Liver (tissue), 3 donors: Measurements from ENCODE around the gene LAYN.

ENCODE experiments used
- ATF3 ChIP-seq: IDR thresholded peaks from 2 replicates; pipeline ENCODE4 v1.6.1; 2016; ENCODE audit warnings: antibody characterized with exemption
- CTCF ChIP-seq: fragments of 150-350 bp; IDR thresholded peaks from 2 replicates; pipeline ENCODE4 v1.5.1; 2017; ENCODE audit warnings: improper control_type of control experiment, low read depth, low read length; ENCODE audit not compliant: missing input control
- EGR1 ChIP-seq, 2 donors: IDR thresholded peaks; 2 replicates each; pipeline ENCODE4 v1.6.1; 2016 to 2018; ENCODE audit warnings: antibody characterized with exemption in 2 of 2, low read depth in 2 of 2
- GABPA ChIP-seq, 2 donors: IDR thresholded peaks in 1 of 2; conservative IDR thresholded peaks in 1 of 2; 2 replicates each; pipeline ENCODE4 v1.6.1; 2016; ENCODE audit warnings: antibody characterized with exemption in 2 of 2, mild to moderate bottlenecking in 1 of 2, moderate library complexity in 1 of 2
- HNF4A ChIP-seq, 2 donors: conservative IDR thresholded peaks; 2 replicates each; pipeline ENCODE4 v1.6.1; 2016; ENCODE audit warnings: antibody characterized with exemption in 2 of 2, mild to moderate bottlenecking in 2 of 2
- JUND ChIP-seq, 2 donors: IDR thresholded peaks; 2 replicates each; pipeline ENCODE4 v1.6.1; 2016; ENCODE audit warnings: antibody characterized with exemption in 2 of 2
- MAX ChIP-seq: IDR thresholded peaks from 2 replicates; pipeline ENCODE4 v1.6.1; 2016; ENCODE audit warnings: antibody characterized with exemption
- RAD21 ChIP-seq, 2 donors: IDR thresholded peaks; 2 replicates each; pipeline ENCODE4 v1.6.1; 2016; ENCODE audit warnings: antibody characterized with exemption in 2 of 2, mild to moderate bottlenecking in 2 of 2
- REST ChIP-seq: IDR thresholded peaks from 2 replicates; pipeline ENCODE4 v1.6.1; 2016; ENCODE audit warnings: antibody characterized with exemption, mild to moderate bottlenecking
- RXRA ChIP-seq, 2 donors: IDR thresholded peaks; 2 replicates each; pipeline ENCODE4 v1.6.1; 2017 to 2018; ENCODE audit warnings: antibody characterized with exemption in 2 of 2, mild to moderate bottlenecking in 1 of 2
- SP1 ChIP-seq: IDR thresholded peaks from 2 replicates; pipeline ENCODE4 v1.6.1; 2018; ENCODE audit warnings: antibody characterized with exemption, mild to moderate bottlenecking
- TAF1 ChIP-seq: conservative IDR thresholded peaks from 2 replicates; pipeline ENCODE4 v1.6.1; 2016; ENCODE audit warnings: antibody characterized with exemption, mild to moderate bottlenecking
- YY1 ChIP-seq: IDR thresholded peaks from 2 replicates; pipeline ENCODE4 v1.6.1; 2016; ENCODE audit warnings: antibody characterized with exemption, mild to moderate bottlenecking
- ZBTB33 ChIP-seq: IDR thresholded peaks from 2 replicates; pipeline ENCODE4 v1.6.1; 2016; ENCODE audit warnings: antibody characterized with exemption
- donor health status: healthy.
- donor health status: healthy.

DNA sequence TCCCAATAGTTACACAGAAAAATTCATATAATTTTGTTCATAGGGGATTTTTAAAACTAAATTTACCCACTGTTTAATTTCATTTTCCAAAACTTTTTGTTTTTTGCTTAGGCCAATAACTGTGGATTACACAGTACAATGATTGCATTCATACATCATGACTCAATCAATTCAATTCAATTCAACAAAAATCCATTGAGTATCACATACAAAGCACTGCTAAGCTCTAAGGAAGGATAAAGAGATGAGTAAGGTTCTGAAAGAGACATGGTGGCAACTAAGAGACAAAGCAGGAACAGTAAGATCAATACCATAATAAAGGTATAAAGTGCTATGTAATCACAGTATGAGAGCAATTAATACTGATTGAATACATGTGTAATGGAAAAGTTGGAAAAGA, 9.4 kb upstream of the LAYN start:
- no peak for TF ChIP-seq MAX
- TF ChIP-seq CTCF = no peak
- no peak for TF ChIP-seq HNF4A (conservative IDR thresholded peaks at IDR 0.05)
- TF ChIP-seq ZBTB33 = no peak
- TF ChIP-seq REST = no peak
- no peak for TF ChIP-seq SP1
- TF ChIP-seq YY1 = no peak
- TF ChIP-seq ATF3 = no peak
- TF ChIP-seq RAD21 (IDR thresholded peaks at IDR 0.05) = no peak
- TF ChIP-seq EGR1 (IDR thresholded peaks at IDR 0.05; ENCODE audit: low read depth in 2 of 2) = no peak
- TF ChIP-seq TAF1 = no peak
- no peak for TF ChIP-seq JUND (IDR thresholded peaks at IDR 0.05)
- TF ChIP-seq GABPA (IDR thresholded peaks at IDR 0.05 in 1 of 2, conservative IDR thresholded peaks at IDR 0.05 in 1 of 2) = no peak
- no peak for TF ChIP-seq RXRA (IDR thresholded peaks at IDR 0.05)
